Forelimb muscle (tissue), 1 donor: Measurements from ENCODE around the gene TAPBP. TPM values are rescaled to one million over a fixed set of nuclear protein-coding genes. Genes with fewer than 3 reads are reported as not detected.
"Not testable (repeated sequence)": the region's sequence is repeated elsewhere in the genome, so short reads cannot be mapped to it uniquely, and the experiment has no call there.

ENCODE experiments used
- DNase-seq: peaks from one replicate; pipeline ENCODE4 v3.0.0-alpha.2; 2013; ENCODE audit warnings: low read depth
- polyA plus RNA-seq: library from polyadenylated mRNA; unstranded; fragments of 120-200 nt; gene quantifications from one replicate; pipeline ENCODE4 v1.2.1, GENCODE V29; 2013; ENCODE audit not compliant: insufficient read length

The TAPBP gene
- 20.3 TPM for polyA plus RNA-seq

DNA sequence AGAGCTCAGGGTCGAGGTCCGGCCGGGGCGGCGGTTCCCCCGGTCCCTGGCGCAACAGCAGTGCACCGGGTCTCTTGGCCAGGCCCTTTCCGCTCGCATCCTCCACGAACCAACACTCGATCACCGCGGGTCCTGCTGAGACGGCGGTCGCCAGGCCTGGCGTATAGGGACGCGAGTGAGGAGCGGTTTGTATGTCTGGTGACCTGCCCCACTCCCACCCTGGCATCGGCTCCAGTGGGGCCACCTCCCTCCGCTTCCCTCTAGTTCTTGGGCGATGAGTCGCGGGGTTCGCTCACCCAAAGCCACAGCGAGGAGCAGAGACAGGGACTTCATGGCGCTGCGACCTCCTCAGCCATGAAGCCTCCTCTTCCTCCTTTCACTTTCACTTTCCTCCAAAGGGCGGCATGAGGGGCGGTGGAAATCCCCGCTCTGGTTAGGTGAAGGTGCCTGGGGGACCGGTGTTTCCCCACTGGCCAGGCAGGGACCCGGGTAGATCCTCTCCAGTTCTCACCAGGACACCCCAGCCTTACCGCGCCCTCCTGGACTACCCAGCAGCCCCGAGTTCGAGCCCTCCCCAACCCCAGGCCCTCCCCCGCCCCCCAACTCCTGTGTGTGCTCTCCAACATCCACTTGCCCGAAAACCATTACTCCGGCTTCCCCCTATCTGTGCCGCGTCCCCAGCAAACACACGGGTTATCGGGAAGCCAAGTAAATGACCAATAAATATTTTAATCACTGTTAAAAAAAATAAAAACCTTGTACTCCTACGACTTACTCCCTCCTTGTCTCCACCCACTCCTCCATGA lies at the start of gene TAPBP:
TSS of gene TAPBP (minus strand) at position 370 of the 806 bp plus-strand sequence. CDS start at position 333, 37 bp downstream.
- no peak for DNase-seq

DNA sequence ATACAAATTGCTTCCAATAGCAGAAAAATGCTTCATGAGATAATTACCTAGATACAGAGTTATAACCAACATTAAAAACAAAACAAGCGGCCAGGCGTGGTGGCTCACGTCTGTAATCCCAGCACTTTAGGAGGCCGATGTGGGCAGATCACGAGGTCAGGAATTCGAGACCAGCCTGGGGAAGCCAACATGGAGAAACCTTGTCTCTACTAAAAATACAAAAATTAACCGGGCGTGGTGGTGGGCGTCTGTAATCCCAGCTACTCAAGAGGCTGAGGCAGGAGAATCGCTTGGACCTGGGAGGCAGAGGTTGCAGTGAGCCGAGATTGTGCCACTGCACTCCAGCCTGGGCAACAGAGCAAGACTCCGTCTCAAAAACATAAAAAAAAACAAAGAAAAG lies 49.6 kb upstream of the TAPBP start:
- DNase-seq, result not testable (repeated sequence)

DNA sequence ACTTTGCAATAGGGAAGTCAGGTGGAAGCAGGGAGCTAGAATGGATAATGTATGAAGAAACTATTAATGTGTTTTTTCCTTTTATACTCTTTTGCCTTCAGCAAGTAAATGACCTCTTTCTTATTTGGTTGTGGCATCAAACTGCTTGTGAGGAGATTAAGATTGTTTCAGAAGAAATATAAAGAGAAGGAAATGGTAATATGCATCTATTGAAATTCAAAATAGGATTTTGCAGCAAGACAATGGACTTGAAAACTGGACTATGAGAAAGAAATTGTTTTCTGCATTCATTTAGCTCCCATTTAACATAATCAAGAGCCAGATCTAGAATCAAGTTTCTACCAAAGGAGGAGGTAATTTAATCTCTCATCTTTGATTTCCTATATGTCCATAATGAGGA lies 45.5 kb upstream of the TAPBP start:
- no peak for DNase-seq

DNA sequence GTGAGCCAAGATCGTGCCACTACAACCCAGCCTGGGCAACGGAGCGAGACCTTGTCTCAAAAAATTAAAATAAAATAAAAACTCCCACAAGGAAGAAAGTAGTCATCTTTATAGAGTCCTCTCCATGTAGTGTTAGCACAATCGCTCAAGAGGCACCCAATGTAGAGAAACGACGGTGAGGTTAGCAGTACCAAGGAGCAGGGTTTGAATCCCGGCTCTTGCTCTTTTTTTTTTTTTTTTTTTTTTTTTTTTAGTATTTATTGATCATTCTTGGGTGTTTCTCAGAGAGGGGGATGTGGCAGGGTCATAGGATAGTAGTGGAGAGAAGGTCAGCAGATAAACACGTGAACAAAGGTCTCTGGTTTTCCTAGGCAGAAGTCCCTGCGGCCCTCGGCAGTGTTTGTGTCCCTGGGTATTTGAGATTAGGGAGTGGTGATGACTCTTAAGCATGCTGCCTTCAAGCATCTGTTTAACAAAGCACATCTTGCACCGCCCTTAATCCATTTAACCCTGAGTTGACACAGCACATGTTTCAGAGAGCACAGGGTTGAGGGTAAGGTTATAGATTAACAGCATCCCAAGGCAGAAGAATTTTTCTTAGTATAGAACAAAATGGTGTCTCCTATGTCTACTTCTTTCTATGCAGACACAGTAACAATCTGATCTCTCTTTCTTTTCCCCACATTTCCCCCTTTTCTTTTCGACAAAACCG lies 43.4 kb upstream of the TAPBP start:
- DNase-seq, result not testable (repeated sequence)

DNA sequence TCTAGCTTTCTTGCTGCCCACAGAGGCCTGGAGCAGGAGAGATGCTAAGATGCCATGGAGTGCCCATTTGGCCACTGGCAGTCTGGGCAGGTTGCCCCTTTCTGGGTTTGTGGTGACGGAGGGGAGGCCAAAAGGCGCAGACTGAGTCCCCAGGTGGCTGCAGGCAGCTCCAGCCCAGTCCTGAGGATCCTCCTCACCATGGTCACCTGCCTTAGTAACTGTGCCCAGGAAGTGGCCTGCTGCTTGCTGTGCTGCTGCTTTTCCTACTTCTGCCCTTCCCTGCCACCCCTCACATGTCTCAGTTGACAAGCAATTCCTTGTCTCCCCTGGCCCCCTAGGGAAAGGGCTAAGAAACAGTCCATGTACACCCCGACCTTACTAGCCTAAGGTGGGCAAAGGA lies 42.4 kb upstream of the TAPBP start:
- no peak for DNase-seq

DNA sequence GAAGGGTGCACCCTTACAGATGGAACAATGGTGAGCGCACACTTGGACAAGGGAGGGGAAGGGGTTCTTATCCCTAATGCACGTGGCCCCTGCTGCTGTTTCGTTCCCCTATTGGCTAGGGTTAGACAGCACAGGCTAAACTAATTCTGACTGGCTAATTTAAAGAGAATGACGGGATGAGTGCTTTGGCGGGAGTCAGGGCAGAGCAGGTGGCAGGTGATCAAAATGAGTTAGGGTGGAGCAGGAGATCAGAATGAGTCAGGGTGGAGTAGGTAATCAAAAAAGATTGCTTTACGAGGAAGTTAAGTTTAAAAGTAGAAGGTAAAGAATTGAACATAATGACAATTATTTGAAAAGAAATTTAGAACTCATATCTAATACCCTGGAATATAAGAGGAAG lies 42.0 kb upstream of the TAPBP start:
- not testable (repeated sequence) for DNase-seq

DNA sequence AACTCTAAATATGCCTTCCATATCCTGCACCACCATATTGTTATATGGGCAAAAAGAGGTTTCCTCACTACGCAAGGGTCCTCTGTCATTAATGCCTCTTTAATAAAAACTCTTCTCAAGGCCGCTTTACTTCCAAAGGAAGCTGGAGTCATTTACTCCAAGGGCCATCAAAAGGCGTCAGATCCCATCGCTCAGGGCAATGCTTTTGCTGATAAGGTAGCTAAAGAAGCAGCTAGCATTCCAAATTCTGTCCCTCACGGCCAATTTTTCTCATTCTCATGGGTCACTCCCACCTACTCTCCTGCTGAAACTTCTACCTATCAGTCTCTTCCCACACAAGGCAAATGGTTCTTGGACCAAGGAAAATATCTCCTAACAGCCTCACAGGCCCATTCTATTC lies 33.9 kb upstream of the TAPBP start:
- no peak for DNase-seq

DNA sequence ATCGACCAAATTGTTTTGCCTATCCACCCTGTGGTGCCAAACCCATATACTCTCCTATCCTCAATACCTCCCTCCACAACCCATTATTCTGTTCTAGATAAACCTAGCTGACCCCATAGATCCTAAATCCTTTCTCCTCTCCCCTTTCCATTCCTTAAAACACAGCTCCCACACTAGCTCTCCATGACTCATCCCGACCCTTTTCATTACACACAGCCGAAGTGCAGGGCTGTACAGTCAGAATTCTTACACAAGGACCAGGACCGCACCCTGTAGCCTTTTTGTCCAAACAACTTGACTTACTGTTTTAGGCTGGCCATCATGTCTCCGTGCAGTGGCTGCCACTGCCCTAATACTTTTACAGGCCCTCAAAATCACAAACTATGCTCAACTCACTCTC lies 33.1 kb upstream of the TAPBP start:
- not testable (repeated sequence) for DNase-seq

DNA sequence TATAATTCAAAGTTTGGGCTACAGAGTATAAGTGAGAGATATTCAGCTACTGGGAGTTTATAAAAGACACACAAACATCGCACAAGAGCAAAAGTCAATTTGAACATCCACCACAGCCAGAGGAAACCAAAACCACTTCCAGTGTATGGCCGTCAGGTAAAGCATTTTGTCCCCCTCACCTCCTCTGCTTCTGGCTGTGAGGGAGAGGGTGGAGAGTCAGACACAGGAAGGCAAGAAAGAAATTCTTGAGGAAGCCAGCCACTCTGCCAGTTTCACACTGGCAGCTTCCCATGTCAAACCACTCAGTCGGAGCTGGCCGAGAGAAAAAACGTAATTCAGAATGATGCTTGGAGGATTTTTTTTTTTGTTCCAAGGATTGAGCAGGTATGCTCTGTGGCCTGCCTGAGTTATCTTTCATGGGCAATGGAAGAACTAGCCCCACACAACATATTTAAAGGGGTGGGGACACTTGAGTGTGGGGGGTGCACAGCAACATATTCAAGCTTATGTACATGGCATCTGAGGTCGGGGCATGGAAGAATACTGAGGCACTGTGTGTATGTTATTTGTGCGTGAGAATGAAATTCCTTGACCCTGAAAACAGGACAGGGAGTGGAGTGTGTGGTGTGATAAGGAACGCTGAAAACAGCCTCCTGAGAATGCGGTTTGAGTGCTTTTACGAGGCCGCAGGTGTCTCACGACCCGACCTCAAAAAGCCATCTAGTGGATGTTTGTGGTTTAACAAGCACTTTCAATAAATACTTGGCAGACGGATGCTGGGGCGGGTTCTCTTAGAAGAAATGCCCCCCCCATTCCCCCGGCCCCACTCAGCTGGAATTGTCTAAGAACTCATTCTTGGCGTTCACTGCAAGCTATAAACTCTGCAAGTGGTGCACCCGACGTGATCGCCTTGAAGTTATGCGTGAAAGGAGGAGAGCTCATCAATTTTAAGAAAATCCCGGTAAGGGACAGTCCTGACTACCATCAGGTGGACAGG lies 31.1 kb upstream of the TAPBP start:
- DNase-seq, result peak; percentile 49

DNA sequence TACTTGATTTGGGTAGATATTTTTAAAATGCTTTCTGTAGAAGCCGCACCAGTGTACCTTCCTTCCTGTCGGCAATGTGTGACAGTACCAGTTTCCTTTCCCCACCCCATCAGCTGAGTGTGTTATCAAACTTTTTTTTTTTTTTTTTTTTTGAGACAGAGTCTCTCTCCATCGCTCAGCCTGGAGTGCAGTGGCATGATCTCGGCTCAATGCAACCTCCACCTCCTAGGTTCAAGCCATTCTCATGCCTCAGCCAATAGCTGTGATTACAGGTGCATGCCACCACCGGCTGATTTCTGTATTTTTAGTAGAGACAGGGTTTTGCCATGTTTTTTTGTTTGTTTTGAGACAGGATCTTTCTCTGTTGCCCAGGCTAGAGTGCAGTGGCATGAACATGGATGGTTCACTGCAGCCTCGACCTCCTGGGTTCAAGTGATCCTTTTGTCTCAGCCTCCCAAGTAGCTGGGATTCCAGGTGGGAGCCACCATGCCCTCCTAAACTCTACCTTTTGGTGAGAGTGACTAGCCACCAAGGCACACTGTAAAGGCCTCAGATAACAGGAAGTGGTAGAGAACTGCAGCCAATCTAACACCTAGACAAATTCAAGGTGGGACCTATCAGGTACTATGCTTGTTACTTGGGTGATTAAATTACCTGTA lies 30.2 kb upstream of the TAPBP start:
- no peak for DNase-seq

DNA sequence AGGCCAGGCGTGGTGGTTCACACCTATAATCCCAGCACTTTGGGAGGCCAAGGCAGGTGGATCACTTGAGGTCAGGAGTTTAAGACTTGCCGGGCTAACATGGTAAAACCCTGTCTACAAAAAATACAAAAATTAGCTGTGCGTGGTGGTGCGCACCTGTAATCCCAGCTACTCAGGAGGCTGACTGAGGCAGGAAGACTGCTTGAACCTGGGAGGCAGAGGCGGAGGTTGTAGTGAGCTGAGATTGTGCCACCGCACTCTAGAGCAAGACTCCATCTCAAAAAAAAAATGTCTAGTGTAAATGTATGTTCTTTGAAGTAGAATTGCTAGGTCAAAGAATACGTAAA lies 29.7 kb upstream of the TAPBP start:
- not testable (repeated sequence) for DNase-seq

DNA sequence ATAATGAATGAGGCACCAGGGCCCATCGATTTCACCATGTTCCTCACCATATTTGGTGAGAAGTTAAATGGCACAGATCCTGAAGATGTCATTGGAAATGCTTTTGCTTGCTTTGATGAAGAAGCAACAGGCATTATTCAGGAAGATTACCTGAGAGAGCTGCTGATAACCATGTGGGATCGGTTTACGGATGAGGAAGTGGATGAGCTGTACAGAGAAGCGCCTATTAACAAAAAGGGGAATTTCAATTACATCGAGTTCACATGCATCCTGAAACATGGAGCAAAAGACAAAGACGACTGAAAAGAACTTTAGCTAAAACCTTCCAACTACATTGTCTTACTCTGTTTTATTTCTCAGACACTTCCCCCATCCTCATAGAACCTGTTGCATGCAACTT lies 25.3 kb upstream of the TAPBP start:
- no peak for DNase-seq

DNA sequence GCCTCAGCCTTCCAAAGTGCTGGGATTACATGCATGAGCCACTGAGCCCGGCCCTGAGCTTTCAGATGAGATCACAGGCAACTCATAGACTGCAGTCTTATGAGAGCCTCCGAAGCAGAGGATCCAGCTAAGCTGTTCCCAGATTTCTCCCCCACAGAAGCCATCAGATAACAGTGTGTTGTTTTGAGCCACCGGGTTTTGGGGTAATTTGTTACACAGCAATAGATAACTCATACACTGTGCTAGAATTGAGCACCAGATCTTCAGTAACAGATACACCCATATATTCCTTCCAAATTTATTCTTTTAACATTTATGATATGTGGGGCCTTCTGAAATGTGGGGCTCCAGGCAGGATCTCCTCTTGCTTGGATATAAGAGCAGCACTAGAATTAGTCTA lies 22.6 kb upstream of the TAPBP start:
- no peak for DNase-seq

DNA sequence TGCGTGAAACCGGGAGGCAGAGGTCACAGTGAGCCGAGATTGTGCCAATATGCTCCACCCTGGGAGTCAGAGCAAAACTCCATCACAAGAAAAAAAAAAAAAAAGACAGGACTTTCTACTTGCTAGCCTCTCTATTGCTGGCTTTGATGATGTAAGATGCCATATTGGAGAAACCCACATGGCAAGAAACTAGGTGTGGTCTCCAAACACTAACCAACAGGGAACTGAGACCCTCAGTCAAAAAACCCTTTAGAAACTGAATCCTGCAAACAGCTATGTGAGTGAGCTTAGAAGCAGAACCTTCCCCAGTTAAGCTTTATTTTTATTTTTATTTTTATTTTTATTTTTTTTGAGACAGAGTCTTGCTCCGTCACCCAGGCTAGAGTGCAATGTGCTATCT lies 22.0 kb upstream of the TAPBP start:
- no peak for DNase-seq

DNA sequence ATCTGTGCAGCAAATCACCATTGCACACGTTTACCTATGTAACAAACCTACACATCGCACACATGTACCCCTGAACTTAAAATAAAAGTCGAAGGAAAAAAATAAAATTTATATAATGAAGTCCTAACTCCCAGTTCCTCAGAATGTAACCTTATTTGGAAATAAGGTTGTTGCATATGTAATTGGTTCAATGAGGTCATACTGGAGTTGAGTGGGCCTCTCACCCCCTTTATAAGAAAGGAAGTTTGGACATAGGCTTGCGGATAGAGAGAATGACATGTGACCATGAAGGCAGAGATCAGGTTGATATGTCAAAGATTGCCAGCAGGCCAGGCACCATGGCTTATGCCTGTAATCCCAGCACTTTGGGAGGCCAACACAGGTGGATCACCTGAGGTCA lies 19.8 kb upstream of the TAPBP start:
- no peak for DNase-seq

DNA sequence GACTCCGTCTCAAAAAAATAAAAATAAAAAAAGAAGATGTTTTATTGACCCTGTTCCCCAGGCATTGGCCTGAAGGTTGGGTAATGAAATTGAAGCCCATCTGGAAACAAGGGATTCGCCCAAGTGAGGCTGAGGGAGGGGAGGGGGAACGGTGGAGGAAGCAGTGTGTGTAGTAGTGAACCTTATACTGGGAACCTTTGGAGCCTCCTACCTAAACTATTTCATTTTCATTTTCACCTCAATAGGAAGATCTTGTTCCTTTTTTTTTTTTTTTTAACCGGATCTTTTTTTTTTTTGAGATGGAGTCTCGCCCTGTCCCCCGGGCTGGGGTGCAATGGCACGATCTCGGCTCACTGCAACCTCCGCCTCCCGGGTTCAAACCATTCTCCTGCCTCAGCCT lies 16.9 kb upstream of the TAPBP start:
- DNase-seq, result no peak

DNA sequence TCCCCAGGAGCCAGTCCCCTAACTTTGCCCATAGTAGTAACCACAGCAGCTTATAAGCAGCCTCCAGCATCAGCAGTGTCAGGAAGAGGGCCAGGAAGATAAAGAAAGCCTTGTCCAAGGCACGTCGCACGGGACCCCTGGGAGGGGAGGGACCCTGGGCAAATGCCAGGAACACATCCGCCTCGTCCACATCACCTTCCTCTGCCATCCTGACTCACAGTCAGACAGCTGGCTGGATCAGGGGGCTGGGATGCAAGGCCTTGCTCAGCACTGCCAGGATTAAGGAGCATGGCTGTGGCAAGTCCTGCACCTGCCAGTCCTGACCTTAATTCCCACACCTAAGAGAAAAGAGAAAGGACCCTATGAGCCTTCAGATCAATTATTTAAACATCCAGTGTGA lies 15.2 kb upstream of the TAPBP start:
- DNase-seq, result no peak

DNA sequence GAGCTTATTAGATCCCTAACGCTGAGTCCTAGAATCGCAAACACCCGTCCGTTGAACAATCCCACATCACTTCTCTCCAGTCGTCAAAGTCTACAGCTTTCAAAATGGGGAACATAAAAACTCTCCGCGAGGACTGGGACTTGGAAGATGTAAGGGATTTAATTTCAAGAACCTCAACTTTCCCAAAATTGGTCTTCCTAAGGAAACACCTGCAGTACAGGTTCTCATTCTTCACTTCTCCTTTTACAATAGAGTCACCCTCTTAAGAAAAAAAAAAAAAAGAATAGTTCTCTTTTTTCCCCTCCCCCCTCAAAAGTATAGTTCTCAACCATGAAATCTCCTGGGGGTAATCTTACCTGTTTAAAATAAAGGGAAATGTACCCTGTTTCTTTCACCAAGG lies 10.2 kb upstream of the TAPBP start:
- DNase-seq, result no peak

DNA sequence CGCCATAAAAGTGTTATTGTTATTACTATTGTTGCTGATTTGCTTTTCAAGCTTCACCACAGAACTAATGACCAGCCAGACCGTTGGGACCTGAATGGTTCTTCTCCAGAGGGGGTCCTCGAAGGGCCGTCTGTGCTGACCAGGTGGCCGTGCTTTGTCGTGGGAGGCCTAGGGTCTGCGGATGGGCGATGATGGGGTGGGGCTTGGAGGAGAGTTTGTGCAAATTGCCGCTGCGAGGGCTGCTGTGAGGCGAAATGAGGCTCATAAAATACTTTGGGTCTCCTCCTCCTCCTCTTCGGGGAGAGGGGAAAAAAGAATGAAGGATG lies 9.7 kb upstream of the TAPBP start:
- DNase-seq, result no peak

DNA sequence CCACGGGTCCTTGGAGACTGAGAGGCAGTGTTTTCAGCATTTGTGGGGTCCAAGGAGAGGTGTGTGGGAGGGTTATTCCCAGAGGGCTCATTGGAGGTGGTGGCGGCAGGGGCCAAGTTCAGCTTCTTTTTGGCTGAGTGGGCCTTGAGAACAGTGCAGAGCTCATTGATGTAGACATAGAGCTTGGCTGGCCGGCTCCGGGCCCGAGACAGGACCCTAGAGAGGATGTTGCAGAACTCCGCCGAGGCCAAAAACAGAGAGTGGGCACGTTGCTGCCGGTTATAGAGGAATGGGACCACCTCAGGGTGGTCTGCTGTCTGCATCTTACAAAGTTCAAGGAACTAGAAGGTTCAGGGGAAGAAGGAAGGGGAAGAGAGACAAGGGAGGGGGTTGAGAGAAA lies 7.3 kb upstream of the TAPBP start:
- DNase-seq, result no peak

DNA sequence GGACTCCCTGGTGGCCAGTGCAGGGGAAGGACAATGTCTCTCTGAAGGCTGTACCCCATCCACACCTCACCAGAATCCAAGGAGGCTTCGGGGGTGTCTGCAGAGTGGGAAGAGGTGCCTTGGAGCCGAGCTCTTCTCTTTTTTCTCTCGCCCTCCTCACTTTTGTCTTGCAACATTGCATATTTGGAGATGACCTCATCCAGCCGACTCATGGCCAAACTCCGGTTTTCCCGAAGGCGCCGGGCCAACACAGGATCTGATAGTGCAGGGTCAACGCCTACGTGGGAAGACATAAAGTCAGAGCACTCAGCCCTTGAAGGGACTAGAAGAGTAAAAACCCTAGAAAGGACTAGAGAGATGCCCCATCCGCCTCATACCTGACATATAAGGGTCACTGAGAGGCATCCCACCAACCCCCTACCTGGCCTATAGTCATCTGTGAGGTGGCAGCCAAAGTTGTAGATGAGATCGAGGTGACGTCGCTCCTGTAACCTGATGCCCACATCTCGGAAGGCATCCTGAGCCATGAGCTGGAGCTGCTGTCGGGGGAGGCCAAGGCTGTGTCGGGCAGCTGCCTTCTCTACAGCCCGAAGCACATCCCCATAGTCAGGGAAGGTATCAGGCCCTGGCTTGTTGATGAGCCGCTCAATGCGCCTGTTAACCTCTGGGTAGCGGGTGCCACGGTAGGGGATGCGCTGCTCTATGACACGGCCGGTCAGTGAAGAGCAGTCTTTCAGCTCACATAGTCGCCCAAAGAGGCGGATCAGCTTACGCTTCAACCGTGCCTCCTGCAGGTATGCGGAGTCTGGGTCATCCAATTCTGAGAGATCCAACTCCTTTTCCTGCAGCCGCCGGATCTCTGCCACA lies 6.7 kb upstream of the TAPBP start:
- no peak for DNase-seq
